Measurements from ENCODE around the gene COL9A2.

- TF ChIP-seq CTCF (conservative IDR thresholded peaks at IDR 0.05; ENCODE audit: low read length) (no peak), EZH2phosphoT487 (IDR thresholded peaks at IDR 0.05; ENCODE audit: borderline replicate concordance, low read depth, low read length) (no peak)
Observed at GRCh38 chr1:40303790-40304189, 13.3 kb downstream of the COL9A2 start.
